ENCODE results near the gene LHX5.
A peak's percentile ranks its signal among the peaks of the same experiment; 100 is the strongest.

Gene LHX5

DNA sequence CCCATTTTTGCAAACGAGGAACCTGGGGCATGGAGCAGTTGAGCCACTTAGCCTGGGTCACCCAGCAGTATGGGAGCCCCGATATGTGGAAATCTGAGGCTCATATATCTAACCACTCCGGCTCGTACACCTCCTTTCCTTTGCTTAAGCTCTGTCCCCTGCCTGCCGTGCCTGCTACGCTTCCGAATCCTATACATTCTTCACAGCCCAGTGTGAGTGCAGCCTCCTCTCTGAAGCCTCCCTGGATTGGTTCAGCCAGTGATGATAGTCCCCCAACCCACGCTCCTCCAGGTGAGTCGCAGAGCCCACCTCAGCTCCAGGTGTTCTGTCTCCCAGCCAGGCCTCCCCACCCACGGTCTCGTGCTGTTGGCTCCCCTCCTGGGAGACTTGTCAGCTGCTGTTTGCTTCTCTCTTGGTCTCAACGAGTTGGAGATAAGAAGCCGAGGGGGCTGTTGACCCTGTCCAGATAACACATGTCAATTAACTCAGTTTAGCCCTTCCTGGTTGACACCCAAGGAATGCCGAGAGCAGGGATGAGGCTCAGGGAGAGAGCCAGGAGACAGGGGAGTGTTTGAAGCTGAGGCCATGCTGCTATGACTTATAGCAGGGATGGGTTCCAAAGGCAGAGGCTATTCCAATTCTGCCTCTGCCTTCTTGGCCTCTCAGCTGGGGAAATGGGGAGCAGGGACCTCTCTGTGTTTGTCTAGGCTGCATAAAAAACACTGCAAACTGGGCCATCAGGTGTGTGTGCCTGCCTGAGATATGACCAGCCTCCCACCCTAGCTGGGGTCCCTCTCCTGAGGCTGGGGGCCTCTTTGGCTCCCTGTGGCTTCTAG lies 30.5 kb downstream of the LHX5 start:
- peak; percentile 38 for DNase-seq (ENCODE audit: low spot score)

DNA sequence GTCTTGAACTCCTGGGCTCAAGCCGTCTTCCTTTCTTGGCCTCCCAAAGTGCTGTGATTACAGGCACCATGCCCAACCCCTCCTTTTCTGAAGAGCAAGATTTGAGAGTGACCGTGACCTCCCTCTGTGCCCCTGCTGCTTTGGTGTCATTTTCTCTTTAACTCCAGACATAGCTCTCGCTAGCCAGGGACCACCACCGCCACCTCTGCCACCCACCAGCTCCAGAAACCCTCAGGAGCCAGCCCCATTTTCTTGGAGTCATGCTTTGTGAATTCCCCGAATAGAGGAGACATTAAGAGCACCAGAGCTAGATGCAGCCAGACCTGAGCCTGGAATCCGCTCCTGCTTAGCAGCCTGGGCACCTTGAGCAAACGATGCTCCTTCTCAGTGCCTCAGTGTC lies 31.3 kb downstream of the LHX5 start:
- no peak for DNase-seq (ENCODE audit: low spot score)

DNA sequence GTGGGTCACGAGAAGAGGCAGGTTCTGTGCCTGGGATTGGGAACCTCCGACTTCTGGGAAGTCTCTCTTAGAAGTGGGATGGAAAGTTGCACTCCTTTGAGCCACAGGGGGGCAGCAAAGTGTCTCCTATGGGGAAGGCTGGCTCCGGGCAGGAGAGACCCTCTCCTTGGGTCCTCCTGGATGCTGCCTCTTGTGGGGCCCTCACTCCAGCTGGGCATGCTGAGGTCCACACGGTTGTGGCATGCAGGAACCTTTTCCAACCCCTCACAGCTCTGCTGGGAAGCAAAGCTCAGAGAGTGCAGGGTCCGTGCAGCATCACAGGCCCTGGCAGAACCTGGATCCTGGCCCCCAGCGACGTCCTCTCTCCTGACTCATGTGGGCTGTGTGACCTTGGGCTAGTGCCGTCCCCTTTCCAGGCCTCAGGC lies 32.1 kb downstream of the LHX5 start:
- peak; percentile 68 for DNase-seq (ENCODE audit: low spot score)

DNA sequence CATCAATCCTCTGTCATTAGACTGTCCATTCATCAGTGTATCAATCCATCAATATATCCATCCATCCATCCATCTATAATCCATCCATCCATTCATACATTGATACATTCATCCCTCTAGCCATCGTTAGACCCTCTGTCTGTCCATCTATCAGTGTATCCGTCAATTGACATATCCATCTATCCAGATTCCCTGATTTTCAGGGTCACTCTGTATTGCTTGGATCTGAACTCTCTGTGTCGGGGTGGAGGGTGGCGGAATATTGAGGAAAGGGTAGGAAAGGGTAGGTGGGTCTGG lies 32.4 kb downstream of the LHX5 start:
- no peak for DNase-seq (ENCODE audit: low spot score)

DNA sequence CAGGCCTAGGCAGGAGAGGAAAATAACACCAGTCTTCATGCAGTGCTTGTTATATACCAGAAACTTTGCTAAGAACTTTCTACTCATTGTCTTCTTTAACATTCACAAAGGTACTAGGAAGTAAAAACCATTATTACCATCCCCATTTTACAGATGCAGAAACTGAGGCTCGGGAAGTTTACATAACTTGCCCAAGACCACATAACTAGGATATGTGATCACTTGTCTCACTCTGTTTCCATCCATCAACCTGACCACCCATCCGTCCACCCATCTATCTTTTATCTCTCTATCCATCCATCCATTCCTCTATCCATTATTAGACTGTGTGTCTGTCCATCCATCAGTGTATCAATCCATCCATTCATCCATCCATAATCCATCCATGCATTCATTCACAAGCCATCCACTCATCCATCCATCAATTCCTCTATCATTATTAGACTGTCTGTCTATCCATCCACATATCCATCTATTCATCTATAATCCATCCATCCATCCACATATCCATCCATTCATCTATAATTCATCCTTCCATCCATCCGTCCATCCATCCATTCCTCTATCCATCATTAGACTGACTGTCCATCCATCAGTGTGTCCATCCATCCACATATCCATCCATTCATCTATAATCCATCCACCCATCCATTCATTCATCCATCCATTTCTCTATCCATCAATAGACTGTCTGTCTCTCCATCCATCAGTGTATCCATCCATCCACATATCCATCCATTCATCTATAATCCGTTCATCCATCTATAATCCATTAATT lies 33.0 kb downstream of the LHX5 start:
- DNase-seq (ENCODE audit: low spot score), result no peak

DNA sequence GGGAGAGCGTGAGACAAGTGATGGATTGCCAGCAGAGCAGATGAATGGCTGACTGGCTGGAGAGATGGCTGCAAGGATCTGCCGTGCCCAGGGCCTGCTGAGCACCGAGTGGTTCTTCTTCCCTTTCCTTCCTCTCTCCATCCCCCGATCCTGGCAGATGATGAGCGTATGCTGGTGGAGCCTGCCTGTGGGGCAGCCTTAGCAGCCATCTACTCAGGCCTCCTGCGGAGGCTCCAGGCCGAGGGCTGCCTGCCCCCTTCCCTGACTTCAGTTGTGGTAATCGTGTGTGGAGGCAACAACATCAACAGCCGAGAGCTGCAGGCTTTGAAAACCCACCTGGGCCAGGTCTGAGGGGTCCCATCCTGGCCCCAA lies 34.0 kb downstream of the LHX5 start:
- no peak for DNase-seq (ENCODE audit: low spot score)

DNA sequence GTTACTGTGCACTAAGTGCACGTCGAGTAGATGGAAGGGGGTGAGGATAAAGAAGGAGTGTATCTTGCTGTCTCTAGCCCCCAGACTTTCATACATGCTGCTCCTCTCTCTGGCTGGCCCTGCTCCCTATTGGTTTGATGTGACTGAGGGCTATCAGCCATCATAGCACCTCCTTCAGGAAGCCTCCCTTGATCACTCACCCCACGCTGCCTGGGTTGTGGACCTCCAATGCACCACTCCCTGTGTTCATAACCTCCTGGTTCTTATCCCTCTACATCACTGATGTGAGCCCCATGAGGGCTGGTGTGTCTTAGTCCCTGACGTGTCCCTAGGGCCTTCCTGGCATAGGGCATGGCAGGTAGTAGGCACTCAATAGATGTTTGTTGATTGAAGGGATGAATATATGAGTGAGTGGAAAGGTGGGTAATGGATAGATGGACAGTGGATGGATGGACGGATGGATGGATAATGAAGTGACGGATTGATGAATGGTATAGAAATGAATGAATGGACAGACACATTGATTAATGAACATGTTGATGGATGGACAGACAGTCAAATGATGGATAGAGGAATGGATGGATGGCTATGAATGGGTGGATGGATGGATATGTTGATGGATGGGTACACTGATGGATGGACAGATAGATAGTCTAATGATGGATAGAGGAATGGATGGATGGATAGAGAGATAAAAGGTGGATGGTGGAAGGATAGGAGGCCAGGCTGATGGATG lies 34.5 kb downstream of the LHX5 start:
- no peak for DNase-seq (ENCODE audit: low spot score)

DNA sequence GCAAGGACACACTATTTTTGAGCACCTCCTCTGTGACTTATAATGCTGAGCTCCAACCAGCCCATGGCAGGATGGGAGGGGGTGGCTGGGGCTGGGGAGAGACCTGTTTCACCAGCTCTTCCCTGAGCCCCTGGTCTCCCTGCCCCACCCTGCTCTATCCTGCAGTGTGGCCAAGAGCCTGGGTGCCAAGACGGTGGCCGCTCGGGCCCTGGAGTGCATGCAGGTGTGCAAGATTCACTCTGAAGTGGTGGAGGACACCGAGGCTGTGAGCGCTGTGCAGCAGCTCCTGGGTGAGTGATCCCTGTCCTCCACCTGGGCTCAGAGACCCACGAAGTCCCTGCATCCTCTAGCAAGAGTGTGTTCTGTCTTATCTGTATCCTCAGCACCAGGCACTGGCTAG lies 35.1 kb downstream of the LHX5 start:
- no peak for DNase-seq (ENCODE audit: low spot score)

DNA sequence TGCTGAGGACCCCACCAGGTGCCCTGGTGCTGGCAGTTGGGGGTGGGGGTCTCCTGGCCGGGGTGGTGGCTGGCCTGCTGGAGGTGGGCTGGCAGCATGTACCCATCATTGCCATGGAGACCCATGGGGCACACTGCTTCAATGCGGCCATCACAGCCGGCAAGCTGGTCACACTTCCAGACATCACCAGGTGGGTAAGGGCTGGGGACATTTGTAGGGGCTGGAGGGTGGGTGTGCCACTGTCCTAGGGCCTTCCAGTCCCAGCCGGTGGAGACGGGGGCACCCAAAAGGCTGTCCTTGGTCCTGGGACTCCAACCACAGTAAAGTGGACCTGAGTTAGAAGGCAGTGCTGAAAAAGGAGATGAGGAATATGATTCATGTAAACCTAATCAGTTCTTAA lies 36.3 kb downstream of the LHX5 start:
- DNase-seq (ENCODE audit: low spot score), result no peak

DNA sequence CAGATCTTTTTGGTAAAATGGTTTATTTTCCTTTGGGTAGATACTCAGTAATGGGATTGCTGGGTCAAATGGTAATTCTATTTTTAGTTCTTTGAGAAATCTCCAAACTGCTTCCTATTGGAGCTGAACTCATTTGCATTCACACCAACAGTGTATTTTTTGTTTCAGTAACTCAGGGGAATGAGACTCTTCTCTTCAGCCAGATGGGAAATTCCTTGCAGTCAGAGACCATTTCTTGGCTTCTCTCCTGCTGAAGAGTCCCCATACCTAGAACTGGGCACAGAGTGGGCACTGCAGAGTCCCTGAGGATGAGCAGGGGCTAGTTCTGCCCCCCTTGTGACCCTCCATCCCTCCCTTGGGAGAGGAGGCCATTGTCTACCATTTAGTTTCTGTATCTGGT lies 38.7 kb downstream of the LHX5 start:
- DNase-seq (ENCODE audit: low spot score), result no peak

DNA sequence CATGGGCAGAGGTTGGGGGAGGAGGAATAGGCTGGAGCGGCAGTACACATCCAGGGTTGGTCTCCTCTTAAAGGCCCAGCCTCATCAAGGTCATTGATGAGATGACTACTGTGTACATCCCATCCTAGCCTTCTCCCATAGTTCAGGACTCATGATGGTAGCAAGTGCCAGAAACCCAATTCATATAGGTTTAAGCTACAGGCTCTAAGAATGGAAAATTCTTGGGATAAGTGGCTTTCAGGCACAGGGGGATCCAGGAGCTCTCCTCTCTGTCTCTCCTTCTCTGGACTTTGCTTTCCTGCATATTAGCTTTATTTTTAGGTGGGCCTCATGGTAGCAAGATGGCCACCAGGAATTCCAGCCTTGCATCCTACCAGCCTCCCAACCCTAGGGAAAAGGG lies 43.2 kb downstream of the LHX5 start:
- DNase-seq (ENCODE audit: low spot score), result no peak

DNA sequence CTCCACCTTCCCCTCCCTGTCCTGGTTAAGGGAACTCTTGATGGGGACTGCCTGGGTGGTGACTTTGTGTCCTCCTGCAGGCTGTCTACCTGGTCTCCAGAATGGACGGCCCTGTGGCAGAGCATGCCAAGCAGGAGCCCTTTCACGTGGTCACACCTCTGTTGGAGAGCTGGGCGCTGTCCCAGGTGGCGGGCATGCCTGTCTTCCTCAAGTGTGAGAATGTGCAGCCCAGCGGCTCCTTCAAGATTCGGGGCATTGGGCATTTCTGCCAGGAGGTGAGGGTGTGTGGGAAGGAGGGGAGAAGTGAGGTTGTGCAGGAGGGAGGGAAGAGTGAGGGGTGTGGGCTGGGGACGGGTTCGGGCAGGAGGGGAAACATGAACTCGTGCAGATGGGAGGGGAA lies 43.8 kb downstream of the LHX5 start:
- no peak for DNase-seq (ENCODE audit: low spot score)

DNA sequence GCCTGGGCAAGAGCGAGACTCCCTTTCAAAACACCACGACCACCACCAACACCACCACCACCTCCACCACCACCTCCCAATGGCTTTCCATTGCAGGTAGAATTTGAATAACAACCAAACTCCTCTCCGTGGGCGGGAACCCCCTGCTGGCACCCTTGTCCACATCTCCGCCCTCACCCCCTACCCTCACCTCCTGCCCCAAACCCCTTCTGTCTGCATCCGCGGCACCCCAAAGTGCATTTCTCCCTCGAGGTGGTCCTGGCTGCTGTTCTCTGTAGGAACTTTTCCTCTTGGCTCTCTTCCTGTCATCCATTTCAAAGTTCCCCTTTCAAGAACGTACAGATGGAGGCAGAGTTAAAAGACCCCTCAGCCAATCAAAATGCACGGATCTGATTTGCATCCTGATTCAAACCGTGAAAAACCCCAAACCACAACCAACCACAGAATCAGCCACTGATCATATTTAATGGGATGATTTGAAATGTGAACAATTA lies 45.7 kb downstream of the LHX5 start:
- DNase-seq (ENCODE audit: low spot score), result no peak

DNA sequence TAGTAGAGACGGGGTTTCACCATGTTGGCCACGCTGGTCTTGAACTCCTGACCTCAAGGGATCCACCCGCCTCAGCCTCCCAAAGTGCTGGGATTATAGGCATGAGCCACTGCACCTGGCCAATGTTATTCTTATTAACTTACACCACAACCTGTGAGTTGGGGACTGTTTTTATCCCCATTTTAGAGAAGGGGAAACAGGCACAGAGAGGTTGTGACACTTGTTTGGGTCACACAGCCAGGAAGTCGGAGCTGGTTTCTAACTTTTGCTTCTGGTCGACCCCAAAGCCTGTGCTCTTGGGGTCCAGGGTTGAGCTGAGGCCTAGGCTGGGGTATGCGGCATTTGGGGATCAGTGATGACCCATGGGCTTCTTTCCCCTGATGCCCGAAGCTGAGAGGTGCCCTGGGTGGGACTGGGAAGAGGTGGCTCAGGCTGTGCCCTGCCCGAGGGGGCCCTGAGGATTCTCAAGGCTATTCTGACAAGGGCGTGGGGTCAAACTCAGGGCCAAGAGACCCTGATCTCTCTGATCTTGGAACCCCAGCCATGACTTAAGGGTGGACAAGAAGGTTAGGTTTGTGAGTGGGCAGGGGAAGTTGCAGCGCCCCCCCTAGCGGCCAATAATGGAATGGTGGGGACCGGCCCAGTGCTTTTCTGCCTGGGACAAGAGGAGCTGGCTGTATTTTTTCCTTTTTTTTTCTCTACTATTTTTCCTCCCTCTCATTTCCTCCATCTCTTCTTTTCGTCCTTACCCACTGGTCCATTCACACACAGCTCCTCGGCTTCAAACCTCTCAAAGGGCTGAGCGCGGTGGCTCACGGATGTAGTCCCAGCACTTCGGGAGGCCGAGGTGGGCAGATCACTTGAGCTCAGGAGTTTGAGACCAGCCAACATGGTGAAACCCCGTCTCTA lies 46.5 kb downstream of the LHX5 start:
- DNase-seq (ENCODE audit: low spot score), result no peak

DNA sequence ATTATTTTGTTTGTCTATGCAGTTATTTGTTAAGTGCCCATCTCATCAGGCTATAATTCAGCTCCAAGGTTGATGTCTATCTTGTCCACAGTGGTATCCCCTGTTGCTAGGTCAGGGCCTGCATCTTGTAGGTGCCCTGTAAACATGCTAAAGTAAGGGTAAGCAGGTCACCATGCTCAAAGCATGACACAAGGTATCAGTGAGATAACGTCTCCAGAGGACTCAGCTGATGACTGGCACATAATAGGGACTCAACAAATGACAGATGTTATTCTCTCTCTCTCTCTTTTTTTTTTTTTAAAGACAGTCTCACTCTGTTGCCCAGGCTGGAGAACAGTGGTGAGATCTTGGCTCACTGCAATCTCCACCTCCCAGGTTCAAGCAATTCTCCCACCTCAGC lies 47.2 kb downstream of the LHX5 start:
- DNase-seq (ENCODE audit: low spot score), result no peak

DNA sequence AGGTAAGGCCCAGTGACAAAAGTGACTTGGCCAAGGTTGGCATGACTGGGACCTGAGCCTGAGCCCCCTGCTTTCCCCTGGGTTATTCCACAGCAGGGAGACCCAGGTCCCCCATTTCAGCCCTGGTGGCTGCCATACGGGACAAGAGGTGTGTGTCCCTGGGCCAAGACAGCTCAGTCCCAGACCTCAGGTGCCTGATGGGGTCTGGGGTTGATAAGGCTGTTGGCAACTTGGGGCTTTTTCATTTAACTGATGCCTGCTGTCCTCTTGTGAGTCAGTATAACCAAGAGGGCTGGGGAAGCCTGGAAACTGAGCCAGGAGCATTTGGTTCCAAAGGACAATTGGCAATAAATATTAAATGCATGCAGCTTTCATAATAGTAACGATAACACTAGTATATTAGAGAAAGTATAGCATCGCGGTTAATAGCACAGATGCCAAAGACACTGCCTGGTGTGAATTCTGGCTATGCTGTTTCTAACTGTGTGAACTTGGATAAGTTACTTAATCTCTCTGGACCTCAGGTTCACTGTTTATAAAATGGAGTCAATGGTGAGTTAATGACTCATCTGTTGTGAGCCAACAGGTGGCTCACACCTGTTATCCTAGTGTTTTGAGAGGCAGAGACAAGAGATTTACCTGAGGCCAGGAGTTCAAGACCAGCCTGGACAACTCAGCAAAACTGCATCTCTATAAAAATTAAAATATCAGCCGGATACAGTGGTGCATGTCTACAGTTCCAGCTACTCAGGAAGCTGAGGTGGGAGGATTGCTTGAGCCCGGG lies 48.6 kb downstream of the LHX5 start:
- no peak for DNase-seq (ENCODE audit: low spot score)

DNA sequence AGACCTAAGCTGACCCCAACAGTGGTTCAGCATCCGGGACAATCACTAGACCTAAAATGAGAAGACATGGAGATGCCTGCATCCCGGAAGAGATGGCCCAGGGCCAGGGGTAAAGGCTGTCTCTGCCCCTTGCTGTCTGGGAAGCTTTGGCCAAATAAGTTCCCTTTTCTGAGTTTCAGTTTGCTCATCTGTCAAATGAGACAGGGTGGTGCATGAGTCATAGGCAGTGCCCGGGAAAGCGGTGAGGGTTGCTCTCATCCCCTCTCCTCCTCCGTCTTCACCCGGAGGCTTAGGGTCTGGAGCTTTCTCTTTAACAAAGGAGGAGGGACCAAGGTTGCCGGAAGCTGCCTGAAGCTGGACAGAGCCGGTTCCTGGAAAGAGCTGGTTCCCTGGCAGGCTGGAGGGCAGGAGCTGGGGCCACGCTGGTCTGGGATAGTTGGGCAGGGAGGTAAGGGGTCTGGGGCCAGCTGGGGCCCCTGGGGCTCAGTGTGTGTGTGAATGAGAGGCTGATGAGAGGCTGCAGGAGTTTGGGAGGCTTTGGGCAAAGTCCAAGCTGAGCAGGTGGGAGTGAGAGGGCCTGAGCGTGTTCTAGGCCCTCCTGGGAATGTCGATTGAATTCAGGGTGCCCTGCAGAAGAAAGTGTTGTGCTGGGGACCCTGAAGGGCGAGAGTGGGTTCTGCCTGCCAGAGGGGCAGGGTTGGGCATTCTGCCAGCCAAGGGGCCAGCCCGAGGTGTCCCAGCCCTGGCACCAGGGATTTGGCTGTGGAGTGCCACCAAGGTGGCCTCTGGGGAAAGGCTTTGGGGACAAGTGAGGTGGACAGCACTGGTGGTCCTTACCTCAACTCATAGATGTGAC lies 49.4 kb downstream of the LHX5 start, which contains the start of gene SDSL:
SDSL (plus strand) TSS at position 351 of the 856 bp plus-strand sequence. CDS start 5,603 bp downstream, outside the sequence.
- peak; percentile 63 for DNase-seq (ENCODE audit: low spot score)

DNA sequence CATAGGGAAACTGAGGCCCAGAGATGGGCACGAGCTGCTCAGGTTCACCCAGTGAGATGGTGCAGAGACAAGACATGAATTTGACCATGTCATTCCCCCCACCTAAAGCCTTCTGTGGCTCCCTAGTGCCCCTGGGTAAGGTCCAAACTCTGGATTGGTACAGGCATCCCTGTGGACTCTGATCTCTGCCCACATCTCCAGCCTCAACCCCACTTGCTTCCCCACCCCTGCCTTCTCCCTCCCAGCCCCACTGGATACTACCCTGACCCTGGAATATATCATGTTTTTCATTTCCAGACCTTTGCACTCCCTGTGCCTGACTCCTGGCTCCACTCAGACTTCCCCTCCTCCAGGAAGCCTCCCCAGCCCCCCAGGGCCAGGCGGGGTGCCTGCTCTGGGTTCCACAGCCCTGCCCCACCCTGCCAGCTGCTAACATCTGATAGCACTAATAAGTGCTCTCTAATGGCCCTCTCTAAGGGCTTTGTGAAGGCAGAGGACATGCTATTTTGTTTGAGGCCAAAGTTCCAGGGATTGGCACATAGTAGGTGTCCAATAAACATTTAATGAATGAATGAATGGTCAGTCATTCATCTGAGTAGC lies 50.6 kb downstream of the LHX5 start:
- no peak for DNase-seq (ENCODE audit: low spot score)

All from SK-N-DZ (cell line).